Measurements from ENCODE around the gene TRIM39.

GRCh38 chr6:30364591-30364990, 37.9 kb downstream of the TRIM39 start:
- no peak for TF ChIP-seq POLR2A (IDR thresholded peaks at IDR 0.05)
- TF ChIP-seq CTCF (IDR thresholded peaks at IDR 0.05), result no peak
